Raji (cell line): ENCODE results near the gene SLC7A10.

ENCODE experiments used
- POLR2A ChIP-seq: IDR thresholded peaks from 2 replicates; pipeline ENCODE4 v1.6.1; 2011; ENCODE audit warnings: low read depth, low read length, control low read depth; ENCODE audit not compliant: insufficient read depth

SLC7A10 gene

GRCh38 chr19:33205110-33205509, 20.5 kb downstream of the SLC7A10 start:
- TF ChIP-seq POLR2A = no peak

- TF ChIP-seq POLR2A = no peak
Observed at GRCh38 chr19:33204136-33204973, 21.3 kb downstream of the SLC7A10 start.

GRCh38 chr19:33203529-33203928, 22.1 kb downstream of the SLC7A10 start:
- no peak for TF ChIP-seq POLR2A

- no peak for TF ChIP-seq POLR2A
Observed at GRCh38 chr19:33202546-33203507, 22.8 kb downstream of the SLC7A10 start.

GRCh38 chr19:33201886-33202545, 23.6 kb downstream of the SLC7A10 start:
- TF ChIP-seq POLR2A = no peak

GRCh38 chr19:33201473-33201872, 24.2 kb downstream of the SLC7A10 start:
- TF ChIP-seq POLR2A = no peak

GRCh38 chr19:33199441-33200265, 26.0 kb downstream of the SLC7A10 start:
- TF ChIP-seq POLR2A = no peak

- no peak for TF ChIP-seq POLR2A
Observed at GRCh38 chr19:33198169-33198568, 27.5 kb downstream of the SLC7A10 start.

GRCh38 chr19:33197591-33198000, 28.1 kb downstream of the SLC7A10 start:
- TF ChIP-seq POLR2A = no peak

- TF ChIP-seq POLR2A = no peak
Observed at GRCh38 chr19:33196446-33197193, 29.0 kb downstream of the SLC7A10 start.

GRCh38 chr19:33195645-33196347, 29.9 kb downstream of the SLC7A10 start:
- TF ChIP-seq POLR2A = no peak

- no peak for TF ChIP-seq POLR2A
Observed at GRCh38 chr19:33194886-33195644, 30.6 kb downstream of the SLC7A10 start.

GRCh38 chr19:33194532-33194885, 31.1 kb downstream of the SLC7A10 start:
- no peak for TF ChIP-seq POLR2A

GRCh38 chr19:33193865-33194362, 31.7 kb downstream of the SLC7A10 start, which contains the start of gene LRP3:
Gene LRP3, plus strand, starts transcription at chr19:33194330. Its CDS starts 456 bp downstream, at chr19:33194786.
- no peak for TF ChIP-seq POLR2A
